A549 (cell line): ENCODE results near the gene SOX6.

Source experiments
- MAX ChIP-seq: IDR thresholded peaks from 2 replicates; pipeline ENCODE4 v1.6.1; 2012
- POLR2A ChIP-seq: IDR thresholded peaks from 2 replicates; pipeline ENCODE4 v1.6.1; 2012; ENCODE audit warnings: mild to moderate bottlenecking, low read length
- RAD21 ChIP-seq, 2 experiments: fragments of >200 bp in 1 of 2; sonication (Bioruptor Twin) in 1 of 2; formaldehyde crosslinking in 1 of 2; IDR thresholded peaks in 1 of 2; conservative IDR thresholded peaks in 1 of 2; 2 replicates in 1 of 2; 3 replicates in 1 of 2; pipeline ENCODE4 v1.6.1; 2012 to 2018; ENCODE audit warnings: inconsistent platforms in 1 of 2
- RARB ChIP-seq: fragments of 250-450 bp; sonication (Bioruptor Pico); IDR thresholded peaks from 2 replicates; pipeline ENCODE4 v1.8.0; 2021; ENCODE audit warnings: mild to moderate bottlenecking, moderate library complexity
- REST ChIP-seq: fragments of 200-600 bp; sonication (generic); IDR thresholded peaks from 2 replicates; pipeline ENCODE4 v1.6.1; 2016; ENCODE audit warnings: antibody characterized with exemption, mild to moderate bottlenecking, moderate library complexity
- TF ChIP-seq, protein P1 (sequence below): fragments of >200 bp; sonication (Bioruptor Twin); formaldehyde crosslinking; IDR thresholded peaks from 3 replicates; pipeline ENCODE4 v1.5.1; 2016

GRCh38 chr11:15965562-15966250 lies 390.6 kb downstream of the SOX6 start:
- TF ChIP-seq POLR2A = no peak
- TF ChIP-seq REST = no peak
- TF ChIP-seq RAD21 (conservative IDR thresholded peaks at IDR 0.05 in 1 of 2, IDR thresholded peaks at IDR 0.05 in 1 of 2) = no peak
- TF ChIP-seq MAX = no peak
- TF ChIP-seq RARB (CRISPR knock-in tag) = no peak
- TF ChIP-seq, protein P1, sequence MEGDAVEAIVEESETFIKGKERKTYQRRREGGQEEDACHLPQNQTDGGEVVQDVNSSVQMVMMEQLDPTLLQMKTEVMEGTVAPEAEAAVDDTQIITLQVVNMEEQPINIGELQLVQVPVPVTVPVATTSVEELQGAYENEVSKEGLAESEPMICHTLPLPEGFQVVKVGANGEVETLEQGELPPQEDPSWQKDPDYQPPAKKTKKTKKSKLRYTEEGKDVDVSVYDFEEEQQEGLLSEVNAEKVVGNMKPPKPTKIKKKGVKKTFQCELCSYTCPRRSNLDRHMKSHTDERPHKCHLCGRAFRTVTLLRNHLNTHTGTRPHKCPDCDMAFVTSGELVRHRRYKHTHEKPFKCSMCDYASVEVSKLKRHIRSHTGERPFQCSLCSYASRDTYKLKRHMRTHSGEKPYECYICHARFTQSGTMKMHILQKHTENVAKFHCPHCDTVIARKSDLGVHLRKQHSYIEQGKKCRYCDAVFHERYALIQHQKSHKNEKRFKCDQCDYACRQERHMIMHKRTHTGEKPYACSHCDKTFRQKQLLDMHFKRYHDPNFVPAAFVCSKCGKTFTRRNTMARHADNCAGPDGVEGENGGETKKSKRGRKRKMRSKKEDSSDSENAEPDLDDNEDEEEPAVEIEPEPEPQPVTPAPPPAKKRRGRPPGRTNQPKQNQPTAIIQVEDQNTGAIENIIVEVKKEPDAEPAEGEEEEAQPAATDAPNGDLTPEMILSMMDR = no peak
